Hepatic stellate cell (primary cell): ENCODE measurements around the gene DEDD.

Source experiments
- DNase-seq: peaks from one replicate; pipeline ENCODE4 v3.0.0; 2011; ENCODE audit warnings: low spot score

The DEDD gene

DNA sequence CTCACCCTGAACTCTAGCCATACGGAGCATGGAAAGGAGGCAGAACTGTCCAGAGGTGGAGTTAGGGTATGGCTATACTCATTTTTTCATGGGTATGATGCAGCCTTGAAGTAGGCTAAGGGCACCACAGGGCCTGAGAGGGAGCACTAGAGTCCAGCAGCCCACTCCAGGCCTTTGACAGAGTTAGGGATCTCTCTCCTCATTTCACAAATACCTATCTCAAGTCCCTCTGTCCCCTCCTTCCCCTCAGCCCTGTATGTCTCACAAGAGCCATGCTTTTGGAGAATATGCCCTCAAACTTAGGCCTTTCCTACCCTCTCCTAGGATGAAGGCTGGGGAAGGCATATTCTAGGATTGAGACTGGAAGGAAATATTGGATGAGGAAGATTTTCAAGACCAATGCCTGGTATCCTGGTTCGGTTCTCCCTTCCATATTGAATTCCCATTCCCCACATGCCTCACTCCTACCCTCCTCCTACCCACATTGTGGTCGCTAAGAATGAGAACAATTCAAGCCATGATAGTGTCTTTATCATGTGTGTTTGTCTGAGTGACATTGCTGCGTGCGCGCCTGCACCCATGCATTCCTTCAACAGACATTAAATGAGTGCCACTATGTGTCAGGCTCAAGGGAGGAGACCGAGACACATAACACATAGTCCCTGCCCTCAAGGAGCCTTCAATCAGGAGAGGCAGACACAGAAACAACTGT, 40.5 kb downstream of the DEDD start:
- no peak for DNase-seq

DNA sequence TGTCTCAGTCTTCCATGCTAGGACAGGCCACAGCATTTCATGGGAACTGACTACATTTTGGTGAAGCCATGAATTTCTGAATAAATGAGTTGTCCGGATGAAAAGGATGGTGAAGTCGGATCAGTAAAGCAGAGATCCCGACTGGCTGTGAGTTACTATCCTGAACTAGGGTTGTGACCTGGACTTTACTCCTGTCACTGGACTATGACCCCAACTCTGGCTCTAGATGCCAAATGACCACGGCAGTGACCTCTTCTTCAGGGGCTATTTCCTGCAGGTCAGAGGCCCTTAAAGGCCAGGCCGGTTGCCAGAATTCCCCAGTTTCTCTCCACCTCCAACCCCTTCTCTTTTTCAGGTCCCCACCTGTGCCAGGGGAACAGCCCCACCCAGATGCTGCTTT, 41.4 kb downstream of the DEDD start:
- no peak for DNase-seq

DNA sequence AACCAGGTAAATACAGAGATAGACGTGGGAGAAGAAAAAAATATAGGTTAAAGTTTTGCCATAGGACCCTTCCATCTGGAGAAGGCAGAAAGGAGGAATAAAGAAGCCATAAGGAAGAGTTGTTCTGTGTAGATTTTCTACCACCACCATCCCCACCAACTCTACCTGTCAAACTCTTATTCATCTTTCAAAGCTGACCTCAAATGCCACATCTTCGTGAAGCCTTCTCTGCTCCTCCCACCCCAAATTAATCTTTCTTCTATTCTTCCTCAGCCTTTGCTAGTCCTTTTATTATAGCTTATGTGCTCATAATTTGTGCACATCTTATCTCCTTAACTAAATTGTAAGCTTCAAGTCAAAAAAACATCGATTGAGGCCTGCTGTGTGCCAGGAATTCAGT, 41.9 kb downstream of the DEDD start:
- DNase-seq: no peak

DNA sequence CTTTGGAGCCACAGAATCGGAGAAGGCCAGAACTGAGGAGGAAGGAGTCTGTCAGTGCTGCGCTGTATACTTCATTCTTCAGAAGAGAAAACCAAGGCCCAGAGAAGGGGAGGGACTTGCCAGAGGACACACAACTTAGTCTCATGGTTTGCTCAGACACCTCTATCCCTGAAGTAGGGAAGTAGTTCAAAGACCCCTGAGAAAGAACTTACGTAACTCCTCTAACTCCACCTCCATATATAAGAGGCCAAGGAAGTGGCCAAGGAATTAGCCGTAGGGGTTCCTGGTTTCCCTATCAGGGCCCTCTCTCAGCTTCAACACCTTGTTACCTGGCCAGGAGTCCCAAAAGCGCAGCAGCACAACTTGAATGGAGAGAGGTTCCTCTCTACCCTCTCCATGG, 42.5 kb downstream of the DEDD start:
- no peak for DNase-seq

DNA sequence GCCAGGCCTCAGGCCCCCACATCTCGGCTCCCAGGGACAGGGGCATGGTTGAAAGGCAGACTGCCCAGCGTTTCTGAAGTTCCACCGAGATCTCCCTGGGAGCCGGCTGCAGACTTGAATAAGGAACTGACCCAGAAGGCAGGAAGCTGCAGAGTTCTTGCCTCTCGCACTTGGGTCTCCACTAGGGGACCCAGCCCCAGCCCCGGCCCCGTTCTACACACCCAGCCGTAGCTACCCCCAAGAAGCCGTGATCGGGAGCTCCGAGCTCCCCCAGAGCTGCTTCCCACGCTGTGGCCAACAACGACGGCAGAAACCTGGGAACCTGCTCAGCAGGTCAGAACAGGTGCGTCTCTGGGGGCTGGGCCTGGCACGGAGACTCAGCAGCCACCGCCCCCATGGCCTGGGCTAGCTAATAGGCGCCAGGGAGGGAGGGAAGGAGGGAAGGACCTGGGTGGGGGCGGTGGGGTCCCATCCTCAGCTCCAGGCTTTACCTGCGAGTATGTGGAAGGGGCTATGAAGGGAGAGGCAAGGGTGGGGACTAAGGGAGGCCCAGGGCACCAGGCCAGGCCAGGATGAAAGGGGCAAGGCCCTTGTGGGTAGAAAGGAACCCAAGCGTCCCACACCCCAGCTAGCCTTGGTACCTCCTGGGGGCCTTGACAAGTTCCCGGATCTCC, 43.1 kb downstream of the DEDD start, which contains the start of gene NECTIN4:
NECTIN4 (minus strand) TSS at position 308 of the 674 bp plus-strand sequence; CDS start at position 46, 262 bp downstream.
- DNase-seq: no peak

DNA sequence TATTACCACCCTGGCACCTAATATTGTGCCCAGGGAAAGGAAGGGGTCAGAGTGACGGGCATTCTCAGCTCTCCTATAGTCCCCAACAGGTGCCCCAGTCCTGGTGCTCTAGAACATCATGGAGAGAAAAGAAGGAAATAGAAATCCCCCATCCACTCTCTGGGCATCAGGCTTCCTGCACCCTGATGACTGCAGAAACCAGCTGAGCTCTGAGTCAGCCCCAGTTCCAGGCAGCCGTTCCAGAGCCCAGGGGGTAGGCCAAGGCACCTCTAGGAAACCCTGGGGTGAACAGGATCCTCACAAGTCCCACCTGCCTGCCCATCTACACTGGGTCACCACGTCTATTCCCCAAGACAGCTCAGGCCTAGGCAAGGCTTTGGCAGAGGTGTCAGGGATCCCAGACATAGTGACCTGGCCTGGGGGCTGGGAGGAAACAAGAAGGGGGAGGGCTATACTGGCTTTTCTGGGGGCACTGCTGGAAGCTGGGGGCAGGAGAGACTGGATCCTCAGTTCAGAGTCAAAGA, 43.8 kb downstream of the DEDD start:
- DNase-seq: peak; percentile 70

DNA sequence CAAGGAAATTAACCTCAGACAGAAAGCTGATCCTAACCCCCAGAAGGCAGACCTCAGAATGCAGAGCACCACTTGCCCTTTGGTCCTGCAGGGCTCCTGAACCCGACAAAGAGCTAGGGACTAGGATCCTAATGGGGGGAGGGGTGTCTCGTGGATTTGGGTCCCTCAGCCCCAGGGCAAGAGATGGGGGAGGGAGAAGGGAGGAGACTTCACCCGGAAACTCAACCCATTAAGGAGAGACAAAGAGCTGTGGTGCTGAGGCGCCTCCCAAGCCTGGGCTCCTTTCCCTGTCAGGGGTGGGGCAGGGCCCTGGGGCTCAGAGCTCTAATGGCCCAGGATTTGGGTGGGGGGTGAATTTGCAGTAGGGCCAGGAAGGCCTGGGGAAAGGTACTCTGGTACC, 46.0 kb downstream of the DEDD start:
- DNase-seq: no peak

DNA sequence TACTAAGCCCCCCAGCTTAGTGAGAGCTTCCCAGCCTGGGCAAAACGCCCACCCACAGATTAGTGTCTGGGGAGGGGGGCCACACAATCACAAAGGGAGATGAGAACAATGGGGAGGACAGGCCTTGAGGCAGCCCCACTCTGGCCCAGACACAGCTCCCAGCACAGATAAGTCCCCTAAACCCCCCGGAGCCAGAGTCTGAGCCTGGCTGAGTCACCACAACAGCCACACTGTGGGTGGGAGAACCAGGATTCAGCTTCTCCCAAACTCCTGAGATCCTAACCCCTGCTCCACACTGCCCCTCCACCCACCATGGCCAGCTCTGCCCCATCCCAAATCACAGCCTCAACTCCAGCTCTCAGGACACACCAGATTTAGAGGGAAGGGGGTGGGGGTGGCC, 47.3 kb downstream of the DEDD start:
- DNase-seq: no peak

DNA sequence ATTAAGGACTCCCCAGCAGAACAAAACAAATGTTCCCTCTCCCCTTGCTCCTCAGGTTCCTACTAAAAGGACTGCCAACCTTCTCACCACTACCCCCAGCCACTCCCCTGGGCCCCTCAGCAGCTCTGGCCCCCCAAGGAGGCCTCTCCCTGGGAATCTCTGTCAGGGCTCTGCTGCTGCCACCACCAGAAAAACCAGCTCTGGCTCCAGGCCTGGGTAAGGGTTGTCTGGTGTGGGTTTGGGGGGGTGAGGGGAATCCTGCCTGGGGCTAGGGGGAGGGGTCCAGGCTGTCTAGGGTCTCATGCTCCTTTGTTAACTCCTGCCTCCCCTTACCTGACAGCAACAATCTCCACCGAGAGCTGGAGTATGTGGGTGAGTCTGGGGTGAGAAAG, 47.9 kb downstream of the DEDD start:
- no peak for DNase-seq

DNA sequence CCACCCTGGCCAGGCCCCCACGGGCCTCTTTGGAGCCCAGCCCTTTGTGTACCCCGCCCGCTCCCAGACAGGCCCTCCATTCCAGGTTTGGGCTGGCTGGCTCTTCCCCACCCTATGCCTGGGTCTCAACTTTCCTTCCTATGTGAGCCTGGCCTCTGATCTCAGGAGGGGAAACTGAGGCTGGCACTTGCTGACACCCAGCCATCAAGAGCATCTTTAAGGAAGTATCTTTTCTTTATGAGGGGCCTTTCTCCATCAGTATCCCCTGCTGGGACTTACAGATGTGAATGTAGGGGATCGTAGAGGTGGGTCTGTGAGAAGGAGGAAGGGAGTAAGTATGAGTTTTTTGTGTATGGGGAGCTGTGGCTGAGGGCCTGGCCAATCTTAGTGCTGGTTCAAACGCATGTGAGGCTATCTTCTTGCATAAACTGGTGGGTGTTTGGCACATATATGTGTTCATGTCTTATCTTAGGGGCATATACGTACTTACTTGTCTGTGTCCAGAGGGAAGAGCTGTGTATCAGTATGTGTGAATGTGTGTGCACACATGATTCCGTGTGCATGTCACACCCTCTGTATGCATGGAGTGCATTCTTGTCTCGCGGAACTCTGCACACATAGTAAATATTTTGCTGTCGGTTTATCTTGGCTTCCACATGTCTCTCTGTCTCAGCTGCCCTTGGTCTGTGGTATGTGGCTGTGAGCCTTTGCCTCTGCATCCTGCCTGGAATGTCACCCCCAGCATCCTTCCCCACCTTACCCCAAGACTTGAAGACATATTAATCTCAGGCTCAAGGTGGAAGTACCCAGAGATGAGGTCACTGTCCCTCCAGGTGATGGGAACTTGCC, 48.5 kb downstream of the DEDD start:
- no peak for DNase-seq

DNA sequence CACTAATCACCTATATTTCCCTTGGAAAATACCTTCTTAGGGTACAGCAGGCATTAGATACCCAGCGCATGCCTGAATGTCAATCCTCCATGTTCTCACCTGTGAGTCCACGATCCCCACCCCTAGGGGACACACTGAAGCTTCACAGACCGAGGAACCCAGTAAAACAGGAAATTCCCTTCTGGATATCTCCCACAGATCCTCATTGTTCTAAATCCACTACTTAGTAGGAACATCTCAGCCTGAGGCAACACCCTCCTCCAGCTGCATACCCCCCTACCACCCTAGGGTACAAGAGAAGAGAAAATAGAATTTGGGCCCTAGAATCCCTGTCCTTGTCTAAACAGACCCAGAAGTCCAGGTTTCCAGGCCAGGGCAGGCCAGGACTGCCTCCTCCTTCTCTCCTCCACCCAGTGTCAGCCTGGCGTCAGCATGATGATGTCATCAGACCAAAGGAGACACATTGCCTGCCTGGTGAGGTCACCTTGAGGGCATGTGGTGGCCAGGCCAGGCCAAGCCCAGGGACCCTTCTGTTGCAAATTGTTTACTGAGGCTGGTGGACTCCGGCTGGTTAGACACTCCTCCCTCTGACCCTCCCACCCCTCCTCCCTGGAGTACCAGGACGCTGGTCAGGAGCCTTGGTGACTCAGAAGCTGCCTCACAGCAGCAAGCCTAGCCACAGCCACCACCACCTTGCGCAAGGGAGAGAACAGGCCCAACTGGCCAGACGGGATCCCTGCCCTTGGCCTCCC, 49.3 kb downstream of the DEDD start:
- peak; percentile 92 for DNase-seq

DNA sequence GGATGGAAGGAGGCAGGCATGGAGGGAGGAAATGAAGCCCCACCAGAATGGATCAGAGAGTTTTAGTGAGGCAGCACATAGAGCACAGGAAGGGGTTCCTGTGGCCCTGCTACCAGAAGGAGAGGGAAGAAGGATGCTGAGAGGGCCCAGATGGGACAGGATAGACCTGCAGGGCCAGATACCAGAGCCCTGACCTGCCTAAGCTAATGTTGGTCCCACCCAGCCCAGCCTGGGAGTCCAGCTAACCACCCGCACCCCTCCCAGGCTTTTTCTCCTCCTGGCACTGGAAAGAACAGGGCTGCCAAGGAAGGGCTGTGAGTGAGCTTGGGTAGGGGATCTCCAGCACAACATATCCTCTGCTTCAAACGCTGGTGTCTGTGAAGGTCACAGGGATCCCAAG, 50.0 kb downstream of the DEDD start:
- DNase-seq: no peak

DNA sequence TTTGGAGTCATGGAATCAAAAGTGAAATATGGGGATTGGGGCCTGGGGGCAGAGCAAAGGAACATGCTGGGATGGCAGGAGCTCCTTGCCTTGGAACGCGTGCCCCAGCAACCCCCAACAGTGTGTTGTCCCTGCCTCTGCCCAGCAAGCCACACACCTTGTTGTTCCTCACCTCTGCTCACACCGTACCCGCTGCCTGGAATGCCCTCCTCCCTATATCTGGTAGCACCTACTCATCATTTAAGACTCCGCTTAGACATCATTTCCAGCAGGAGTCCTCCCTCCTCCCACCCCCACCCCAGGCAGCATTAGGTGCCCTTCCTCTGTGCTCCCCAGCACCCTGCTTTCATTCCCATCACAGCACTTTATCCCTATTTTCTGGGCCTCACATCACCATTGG, 50.9 kb downstream of the DEDD start:
- DNase-seq: no peak

DNA sequence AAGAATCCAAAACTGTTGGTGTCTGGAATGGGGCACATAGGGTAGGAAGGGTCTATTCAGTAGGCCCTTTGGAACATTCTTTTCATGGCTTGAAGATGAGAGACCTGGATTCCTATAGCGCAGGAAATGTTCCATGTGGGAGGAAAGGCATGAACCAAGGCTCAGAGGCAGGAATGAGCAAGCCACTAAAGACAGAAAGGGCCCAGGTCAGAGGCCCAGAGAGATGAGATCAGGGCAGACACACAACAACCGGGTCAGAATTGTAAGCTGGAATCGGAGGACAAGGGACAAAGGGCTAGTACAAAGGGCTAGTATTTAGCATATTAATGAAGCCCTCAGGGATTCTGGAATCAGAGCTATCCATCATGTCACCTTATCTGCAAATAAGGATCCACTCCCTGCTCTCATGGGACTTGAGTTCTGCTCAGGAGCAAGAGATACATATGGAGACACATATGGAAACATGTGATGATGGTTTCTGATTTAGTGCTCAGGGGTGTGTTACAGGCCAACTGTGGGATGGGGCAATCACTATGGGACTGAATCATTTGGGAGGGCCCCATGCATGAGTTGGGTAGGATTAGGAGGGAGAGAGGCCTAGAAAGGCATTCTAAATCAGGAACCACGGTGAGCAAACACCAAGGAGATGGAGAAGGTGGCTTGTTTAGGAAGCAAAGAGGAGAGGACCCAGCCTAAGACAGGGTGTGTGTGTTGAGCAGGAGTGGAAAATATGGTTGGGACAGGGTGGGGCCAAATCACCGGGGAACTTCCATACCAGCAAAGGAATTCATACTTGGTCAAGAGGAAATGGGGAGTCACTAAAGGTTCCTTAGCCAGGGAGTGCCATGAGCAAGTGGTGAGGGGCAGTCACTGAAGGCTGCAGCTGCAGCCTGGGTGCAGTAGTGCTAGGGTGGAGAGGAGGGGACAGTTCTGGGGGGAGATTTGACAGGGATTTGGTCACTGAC, 51.7 kb downstream of the DEDD start:
- no peak for DNase-seq

DNA sequence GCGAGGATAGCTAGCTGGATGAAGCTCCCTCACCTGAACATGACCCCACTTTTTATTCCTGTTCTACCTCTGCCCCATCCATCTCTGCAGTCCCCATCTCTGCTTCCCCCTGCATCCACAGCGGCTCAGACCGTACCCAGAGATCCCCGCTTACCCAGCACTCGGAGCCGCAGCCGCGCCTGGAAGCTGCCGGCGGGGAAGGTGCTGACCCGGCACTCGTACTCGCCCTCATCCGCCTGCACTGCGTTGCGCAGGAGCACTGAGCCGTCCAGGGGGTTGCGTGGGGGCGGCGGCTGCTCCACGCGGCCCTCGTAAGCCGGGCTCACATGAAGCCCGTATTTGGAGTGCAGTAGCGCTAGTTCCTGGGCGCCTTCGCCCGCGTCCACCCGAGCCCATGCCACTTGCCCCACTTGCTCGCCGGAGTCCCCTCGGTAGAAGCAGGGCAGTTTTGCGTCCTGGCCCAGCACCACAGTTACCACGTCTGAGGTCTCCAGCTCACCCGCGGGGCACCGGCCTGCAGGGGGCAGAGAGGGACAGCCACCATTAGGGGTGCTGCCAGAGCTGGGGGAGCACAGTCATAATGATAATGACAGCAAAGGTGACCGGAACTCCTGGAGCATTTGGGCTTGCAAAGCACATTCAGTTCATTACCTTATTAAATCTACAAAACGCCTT, 52.9 kb downstream of the DEDD start:
- DNase-seq: no peak

DNA sequence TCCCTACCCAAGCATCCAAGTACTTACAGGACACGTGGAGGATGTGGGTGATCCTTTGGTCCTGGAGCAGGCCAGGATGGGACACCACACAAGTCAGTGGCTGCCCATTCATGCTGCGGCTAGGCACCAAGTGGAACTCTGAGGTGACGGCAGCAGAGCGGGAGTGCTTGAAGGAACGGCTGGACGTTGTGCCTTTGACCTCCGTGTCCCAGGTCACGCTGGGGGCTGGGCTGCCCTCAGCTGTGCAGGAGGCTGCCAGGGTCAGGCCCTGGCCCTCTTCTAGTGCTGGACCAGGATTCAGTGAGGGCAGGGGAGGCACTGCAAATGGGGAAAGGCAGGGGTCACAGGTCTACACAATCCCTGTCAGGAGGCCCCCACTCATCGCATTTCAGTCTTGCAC, 55.0 kb downstream of the DEDD start:
- no peak for DNase-seq

DNA sequence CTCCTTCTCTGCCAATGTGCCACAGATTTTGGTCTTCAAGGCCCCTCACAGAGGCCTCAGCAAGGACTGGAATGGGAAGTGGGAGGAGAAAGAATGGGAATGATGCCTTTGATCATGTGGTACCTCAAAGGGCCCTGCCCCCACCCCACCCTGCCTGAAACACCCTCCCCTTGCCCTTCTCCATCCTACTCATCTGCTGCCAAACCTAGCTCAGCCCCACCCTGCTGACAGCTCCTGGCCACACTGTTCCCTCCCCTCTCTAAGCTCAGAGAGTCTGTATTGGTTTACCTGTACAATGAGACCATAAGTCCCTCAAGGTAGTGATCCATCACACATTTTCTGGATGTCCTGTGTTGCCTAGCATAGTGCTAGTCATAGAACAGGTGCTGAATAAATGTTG, 56.1 kb downstream of the DEDD start:
- no peak for DNase-seq

DNA sequence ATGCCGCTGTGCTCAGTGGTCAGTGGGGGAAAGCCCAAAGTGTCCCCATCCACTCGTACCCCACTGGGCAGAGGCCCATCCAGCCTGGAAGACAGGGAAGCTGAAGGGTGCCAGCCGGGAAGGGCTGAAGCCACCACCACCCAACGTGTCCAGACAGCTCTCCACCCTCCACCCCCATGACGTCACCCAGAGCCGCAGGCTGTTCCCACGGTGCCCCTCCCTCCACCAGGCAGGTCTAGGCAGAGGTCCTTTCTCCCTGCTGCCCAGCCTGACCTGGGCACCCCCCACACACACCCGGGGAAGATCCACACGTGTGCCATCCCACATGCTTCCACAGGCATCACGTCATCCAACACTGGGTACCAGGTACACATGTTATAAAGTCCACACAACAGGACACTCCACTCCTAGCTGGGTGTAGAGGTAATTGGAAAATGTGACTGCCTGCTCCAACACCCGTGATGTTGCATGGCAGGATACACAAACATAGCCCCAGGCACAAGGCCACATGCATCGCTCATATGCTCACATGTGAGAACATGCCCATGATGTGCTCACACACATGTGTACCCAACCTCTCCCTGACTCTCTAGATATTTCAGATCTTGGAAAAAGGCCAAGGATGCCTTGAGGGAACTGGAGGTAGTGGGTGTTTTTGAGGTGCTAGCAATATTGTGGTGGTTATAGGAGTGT, 57.6 kb downstream of the DEDD start:
- DNase-seq: no peak

DNA sequence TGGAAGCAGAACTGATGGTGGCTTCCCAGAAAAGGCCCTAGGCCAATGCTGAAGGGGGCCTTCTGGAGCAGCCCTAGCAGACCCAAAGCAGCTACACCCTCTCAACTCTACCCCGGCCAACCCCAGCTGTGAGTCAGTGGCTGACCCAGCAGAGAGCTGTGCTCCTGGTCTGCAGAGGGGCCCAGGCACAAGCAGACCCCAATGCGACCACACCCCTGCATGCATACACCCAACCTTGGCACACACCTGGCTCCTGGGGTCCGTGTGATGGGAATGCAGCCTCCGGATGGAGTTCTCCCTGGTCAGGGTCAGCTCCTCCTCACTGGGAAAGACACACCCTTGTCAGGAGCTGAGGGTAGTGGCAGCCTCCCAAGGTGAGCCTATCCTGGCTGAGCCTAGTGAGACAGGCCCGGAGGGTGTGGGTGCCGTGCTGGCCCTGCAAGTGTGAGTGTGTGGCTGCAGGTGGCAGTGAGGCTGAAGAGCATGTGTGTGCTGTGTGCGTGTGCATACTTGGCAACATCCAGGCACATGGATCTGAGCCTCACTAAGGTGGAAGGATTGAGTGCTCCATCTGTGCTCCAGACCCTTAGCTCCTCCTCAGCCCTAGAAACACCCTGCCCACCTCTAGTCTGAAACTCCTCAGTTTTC, 58.9 kb downstream of the DEDD start:
- DNase-seq: no peak
